HepG2 (cell line): ENCODE data around the gene AIP. TPM values are rescaled to one million over a fixed set of nuclear protein-coding genes. Genes with fewer than 3 reads are reported as not detected.

Experiments used
- ASH2L ChIP-seq: fragments of 300-600, 200-600 bp; sonication (generic); IDR thresholded peaks from 2 replicates; pipeline ENCODE4 v1.7.0; 2017; ENCODE audit warnings: low read depth, mild to moderate bottlenecking, moderate library complexity, mixed read lengths, low read length; ENCODE audit not compliant: insufficient read length
- DDIT3 ChIP-seq: sonication (generic); formaldehyde crosslinking; IDR thresholded peaks from 2 replicates; pipeline ENCODE4 v1.4.0; 2020; ENCODE audit warnings: mild to moderate bottlenecking, missing genetic modification reagents
- ETV5 ChIP-seq: IDR thresholded peaks from 2 replicates; pipeline ENCODE4 v1.6.1; 2018; ENCODE audit warnings: missing biosample characterization, missing genetic modification reagents, inconsistent platforms, borderline replicate concordance
- JUNB ChIP-seq: sonication (generic); formaldehyde crosslinking; IDR thresholded peaks from 2 replicates; pipeline ENCODE4 v1.8.0; 2022; ENCODE audit warnings: missing genetic modification reagents, mild to moderate bottlenecking, borderline replicate concordance
- KDM1A ChIP-seq: IDR thresholded peaks from 2 replicates; pipeline ENCODE4 v1.6.1; 2016; ENCODE audit warnings: missing compliant biosample characterization
- MEIS2 ChIP-seq: sonication (generic); formaldehyde crosslinking; IDR thresholded peaks from 2 replicates; pipeline ENCODE4 v1.9.0; 2021; ENCODE audit warnings: mild to moderate bottlenecking, missing genetic modification reagents
- NR2F2 ChIP-seq: IDR thresholded peaks from 2 replicates; pipeline ENCODE4 v1.6.1; 2012; ENCODE audit warnings: low read depth, inconsistent platforms, borderline replicate concordance
- PAXIP1 ChIP-seq: sonication (generic); formaldehyde crosslinking; conservative IDR thresholded peaks from 2 replicates; pipeline ENCODE4 v1.4.0; 2020; ENCODE audit warnings: mild to moderate bottlenecking, missing genetic modification reagents, moderate library complexity
- RAD51 ChIP-seq: fragments of 450-650 bp; IDR thresholded peaks from 2 replicates; pipeline ENCODE4 v1.6.1; 2016; ENCODE audit warnings: borderline replicate concordance
- REL ChIP-seq: sonication (generic); formaldehyde crosslinking; conservative IDR thresholded peaks from 2 replicates; pipeline ENCODE4 v1.8.0; 2022; ENCODE audit warnings: mild to moderate bottlenecking, missing genetic modification reagents, moderate library complexity
- SATB2 ChIP-seq: sonication (generic); formaldehyde crosslinking; IDR thresholded peaks from 2 replicates; pipeline ENCODE4 v1.5.0; 2020; ENCODE audit warnings: missing genetic modification reagents
- SYNCRIP ChIP-seq: fragments of 200-400 bp; formaldehyde crosslinking; IDR thresholded peaks from 2 replicates; pipeline ENCODE4 v1.6.1; 2018; ENCODE audit warnings: mild to moderate bottlenecking, low read depth, low read length; ENCODE audit not compliant: insufficient read depth
- ZNF205 ChIP-seq: IDR thresholded peaks from 2 replicates; pipeline ENCODE4 v1.6.1; 2018; ENCODE audit warnings: missing biosample characterization, missing genetic modification reagents
- ZNF264 ChIP-seq: sonication (generic); formaldehyde crosslinking; IDR thresholded peaks from 2 replicates; pipeline ENCODE4 v1.4.0; 2020; ENCODE audit warnings: missing genetic modification reagents
- ZNF276 ChIP-seq: sonication (generic); formaldehyde crosslinking; IDR thresholded peaks from 2 replicates; pipeline ENCODE4 v1.4.0; 2020; ENCODE audit warnings: mild to moderate bottlenecking, low read depth, missing genetic modification reagents
- ZNF282 ChIP-seq: fragments of 450-650 bp; IDR thresholded peaks from 2 replicates; pipeline ENCODE4 v1.6.1; 2018; ENCODE audit not compliant: partially characterized antibody
- ZNF496 ChIP-seq: sonication (generic); formaldehyde crosslinking; IDR thresholded peaks from 2 replicates; pipeline ENCODE4 v1.8.1; 2023; ENCODE audit warnings: mild to moderate bottlenecking, moderate library complexity, missing genetic modification reagents; ENCODE audit not compliant: insufficient replicate concordance
- ZNF597 ChIP-seq: sonication (generic); formaldehyde crosslinking; IDR thresholded peaks from 2 replicates; pipeline ENCODE4 v1.5.0; 2020; ENCODE audit warnings: missing genetic modification reagents
- ZNF660 ChIP-seq: sonication (generic); formaldehyde crosslinking; IDR thresholded peaks from 2 replicates; pipeline ENCODE4 v1.5.1; 2020; ENCODE audit warnings: mild to moderate bottlenecking, low read depth, missing genetic modification reagents, borderline replicate concordance
- ZNF7 ChIP-seq: IDR thresholded peaks from 2 replicates; pipeline ENCODE4 v1.6.1; 2016; ENCODE audit warnings: missing biosample characterization, missing genetic modification reagents
- ZNF720 ChIP-seq: sonication (generic); formaldehyde crosslinking; IDR thresholded peaks from 2 replicates; pipeline ENCODE4 v1.4.0; 2020; ENCODE audit warnings: missing genetic modification reagents
- ZNF746 ChIP-seq: sonication (generic); formaldehyde crosslinking; IDR thresholded peaks from 2 replicates; pipeline ENCODE4 v1.8.0; 2022; ENCODE audit warnings: mild to moderate bottlenecking, missing genetic modification reagents
- ZSCAN30 ChIP-seq: sonication (generic); formaldehyde crosslinking; IDR thresholded peaks from 2 replicates; pipeline ENCODE4 v1.5.0; 2020; ENCODE audit warnings: mild to moderate bottlenecking, missing genetic modification reagents
- polyA plus RNA-seq, 8 experiments: library from polyadenylated mRNA; depleted of rRNA in 3 of 8; stranded (reverse) in 7 of 8; unstranded in 1 of 8; fragments of >200 nt; fragmentation: Illumina TruSeq in 4 of 8; extraction: Trizol in 4 of 8; gene quantifications; 2 replicates each; pipeline versions ENCODE4 v1.2.1 to v1.2.3, GENCODE V29; 2011 to 2016; ENCODE audit warnings: low read depth in 4 of 8, missing spikeins in 1 of 8, mixed read lengths in 1 of 8; ENCODE audit not compliant: insufficient read depth in 1 of 8
- total RNA-seq, 5 experiments: library from RNA; depleted of rRNA; stranded (reverse); fragments of >200 nt; fragmentation: Illumina TruSeq; extraction: Trizol; gene quantifications; 2 replicates each; pipeline ENCODE4 v1.2.3, GENCODE V29; 2016; ENCODE audit warnings: low read depth in 1 of 5

The AIP gene
- total and polyA plus RNA-seq, 2 of the 13 experiments (the other 11 are each of a cell fraction or from before 2014, with no cell fraction given), result 51.8 to 110 TPM

- TF ChIP-seq JUNB (no peak), ZNF496 (CRISPR knock-in tag) (no peak), DDIT3 (0 out of 2 replicates have a peak, but pooled peaks have one; percentile 78), RAD51 (no peak), KDM1A (peak; percentile 29; the same call in 1 of the 2 replicates), ZNF720 (CRISPR knock-in tag) (no peak; the same call in 1 of the 2 replicates), ETV5 (CRISPR knock-in tag) (peak; percentile 86), ZNF7 (0 out of 2 replicates have a peak, but pooled peaks have one; percentile 51), SYNCRIP (no peak), ZNF282 (no peak), SATB2 (CRISPR knock-in tag) (peak; percentile 95), ZNF276 (CRISPR knock-in tag) (peak; percentile 98), ZNF205 (CRISPR knock-in tag) (peak; percentile 79), ZNF597 (CRISPR knock-in tag) (no peak), NR2F2 (no peak; the same call in 1 of the 2 replicates), ZSCAN30 (CRISPR knock-in tag) (peak; percentile 97; the same call in 1 of the 2 replicates), REL (CRISPR knock-in tag) (peak; percentile 90), PAXIP1 (CRISPR knock-in tag) (peak; percentile 70), ZNF264 (CRISPR knock-in tag) (peak; percentile 90; the same call in 1 of the 2 replicates), ZNF746 (CRISPR knock-in tag) (peak; percentile 94), ZNF660 (CRISPR knock-in tag) (peak; percentile 86; the same call in 1 of the 2 replicates), MEIS2 (CRISPR knock-in tag) (peak; percentile 54; the same call in 1 of the 2 replicates), ASH2L (peak; percentile 59)
Observed at GRCh38 chr11:67482827-67483798, at the start of gene AIP (continued).
